Measurements from ENCODE around the gene SAYSD1. TPM values are rescaled to one million over a fixed set of nuclear protein-coding genes. Genes with fewer than 3 reads are reported as not detected.

The SAYSD1 gene
- total RNA-seq, 1 experiment from 2014 or later, result 9.4 TPM

DNA sequence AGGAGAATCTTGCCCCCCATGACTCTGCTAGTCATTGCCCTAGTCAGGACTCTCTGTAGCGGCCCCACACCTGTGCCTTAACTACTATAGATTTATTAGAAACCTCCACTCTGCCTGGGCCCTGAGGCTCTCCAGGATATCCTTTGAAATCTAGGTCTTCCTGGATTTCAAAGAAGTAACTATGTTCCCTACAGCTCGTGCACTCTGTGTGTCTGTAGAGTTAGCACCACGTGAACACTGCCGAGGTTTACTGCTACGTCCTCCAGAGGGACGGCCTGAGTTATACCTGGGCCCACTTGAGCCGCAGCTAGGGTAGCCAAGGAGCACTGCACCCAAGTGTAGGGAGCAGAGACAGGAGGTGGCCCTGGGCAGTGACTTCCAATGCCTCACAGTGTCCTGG lies 46.6 kb downstream of the SAYSD1 start:
- Mint-ChIP-seq H3K4me3 (no peak overlapping the region), H3K27ac (no peak overlapping the region; a peak in 1 of 7 replicates), H3K4me1 (peaks cover 8 to 9% of the 10 kb centered on the region in 2 experiments), H3K27me3 (ENCODE audit: low read depth) (peaks cover 31% of the 10 kb centered on the region), H3K9me3 (no peaks in the 10 kb centered on the region; a peak in 1 of 5 replicates), H3K36me3 (ENCODE audit: insufficient read depth in 1 of 3, low read depth in 3 of 3) (peaks cover 0 to 2% (median 0%) of the 10 kb centered on the region in 3 experiments; a peak in 1 of 7 replicates)
- Histone ChIP-seq H2BK20ac (ENCODE audit: low read depth, low read length, poor library complexity, severe bottlenecking) (no peak overlapping the region), H3K79me2 (ENCODE audit: insufficient read depth, low read length) (no peaks in the 10 kb centered on the region), H3K9me3 (ENCODE audit: control insufficient read depth, low read depth, low read length) (no peaks in the 10 kb centered on the region), H3K4me1 (ENCODE audit: insufficient read depth, low read length) (peaks cover 2% of the 10 kb centered on the region; the same call in 1 of the 2 replicates), H2BK120ac (ENCODE audit: low read depth, low read length, poor library complexity, severe bottlenecking) (no peak overlapping the region), H2BK15ac (ENCODE audit: low read depth, low read length) (no peak overlapping the region), H4K8ac (replicated peaks; ENCODE audit: insufficient read length, low read depth, low read length) (no peak overlapping the region), H4K5ac (ENCODE audit: insufficient read length, low read depth, low read length) (no peak overlapping the region), H4K20me1 (ENCODE audit: control insufficient read depth, insufficient read depth, insufficient read length) (no peaks in the 10 kb centered on the region), H3K23ac (ENCODE audit: insufficient read length, low read depth, low read length) (no peak overlapping the region), H2BK12ac (ENCODE audit: insufficient read length, low read depth, low read length) (no peak overlapping the region), H3K27me3 (ENCODE audit: insufficient read depth, low read length) (no peaks in the 10 kb centered on the region), H2BK5ac (ENCODE audit: insufficient read length, low read length) (no peak overlapping the region), H2AK5ac (ENCODE audit: insufficient read length, low read length) (no peak overlapping the region), H3K56ac (ENCODE audit: insufficient read length, low read depth, low read length) (no peak overlapping the region), H3K9ac (ENCODE audit: extremely low read depth, insufficient read length, low read length) (no peak overlapping the region), H3K4me2 (ENCODE audit: insufficient read depth, insufficient read length, low read length) (no peak overlapping the region), H2AFZ (ENCODE audit: low read length) (no peak overlapping the region), H3T11ph (ENCODE audit: low read length) (no peak overlapping the region), H3K4ac (ENCODE audit: low read depth, low read length) (no peak overlapping the region), H3K18ac (ENCODE audit: insufficient read length, low read depth, low read length) (no peak overlapping the region), H3K27ac (ENCODE audit: insufficient read length, low read depth, low read length) (no peak overlapping the region), H3K79me1 (ENCODE audit: insufficient read depth, low read depth, low read length, poor library complexity, severe bottlenecking) (no peaks in the 10 kb centered on the region), H3K14ac (ENCODE audit: insufficient read depth, low read length) (no peak overlapping the region), H3K23me2 (ENCODE audit: insufficient read length, low read depth, low read length, poor library complexity, severe bottlenecking) (no peaks in the 10 kb centered on the region), H4K91ac (ENCODE audit: insufficient read length, low read depth, low read length) (no peak overlapping the region)
- no peak for DNase-seq
- TF ChIP-seq, protein P1, sequence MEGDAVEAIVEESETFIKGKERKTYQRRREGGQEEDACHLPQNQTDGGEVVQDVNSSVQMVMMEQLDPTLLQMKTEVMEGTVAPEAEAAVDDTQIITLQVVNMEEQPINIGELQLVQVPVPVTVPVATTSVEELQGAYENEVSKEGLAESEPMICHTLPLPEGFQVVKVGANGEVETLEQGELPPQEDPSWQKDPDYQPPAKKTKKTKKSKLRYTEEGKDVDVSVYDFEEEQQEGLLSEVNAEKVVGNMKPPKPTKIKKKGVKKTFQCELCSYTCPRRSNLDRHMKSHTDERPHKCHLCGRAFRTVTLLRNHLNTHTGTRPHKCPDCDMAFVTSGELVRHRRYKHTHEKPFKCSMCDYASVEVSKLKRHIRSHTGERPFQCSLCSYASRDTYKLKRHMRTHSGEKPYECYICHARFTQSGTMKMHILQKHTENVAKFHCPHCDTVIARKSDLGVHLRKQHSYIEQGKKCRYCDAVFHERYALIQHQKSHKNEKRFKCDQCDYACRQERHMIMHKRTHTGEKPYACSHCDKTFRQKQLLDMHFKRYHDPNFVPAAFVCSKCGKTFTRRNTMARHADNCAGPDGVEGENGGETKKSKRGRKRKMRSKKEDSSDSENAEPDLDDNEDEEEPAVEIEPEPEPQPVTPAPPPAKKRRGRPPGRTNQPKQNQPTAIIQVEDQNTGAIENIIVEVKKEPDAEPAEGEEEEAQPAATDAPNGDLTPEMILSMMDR (conservative IDR thresholded peaks at IDR 0.05), result no peak
- WGBS (ENCODE audit: extremely low coverage, insufficient read length, low lambda C conversion rate), result no CpG with 5 or more reads among the region's 7 CpGs

Measured in H9 (cell line).